Ovary (tissue), 9 donors: ENCODE measurements around the gene ASIC2. TPM values are rescaled to one million over a fixed set of nuclear protein-coding genes. Genes with fewer than 3 reads are reported as not detected.

Source experiments
- DNase-seq, 5 donors: peaks; one replicate each; pipeline ENCODE4 v3.0.0-alpha.2; 2019 to 2020
- H3K27ac ChIP-seq, 2 donors: fragments of 200-600 bp; one replicate each; pipeline versions ENCODE4 v1.5.1 to v1.8.0; 2019 to 2022
- H3K27me3 ChIP-seq: fragments of 200-600 bp; one replicate; pipeline ENCODE4 v1.8.0; 2022
- H3K36me3 ChIP-seq: fragments of 200-600 bp; sonication (generic); one replicate; pipeline ENCODE4 v1.5.1; 2019
- H3K4me1 ChIP-seq: one replicate; pipeline ENCODE4 v1.8.1; 2013; ENCODE audit warnings: mild to moderate bottlenecking, moderate library complexity; ENCODE audit not compliant: insufficient read depth
- H3K4me3 ChIP-seq: fragments of 200-600 bp; sonication (generic); one replicate; pipeline ENCODE4 v1.5.1; 2017
- H3K9me3 ChIP-seq, 2 donors: fragments of 200-600 bp in 1 of 2; sonication (generic) in 1 of 2; one replicate each; pipeline versions ENCODE4 v1.5.1 to v1.8.1; 2013 to 2019; ENCODE audit warnings: mild to moderate bottlenecking in 1 of 2, moderate library complexity in 1 of 2
- EP300 ChIP-seq: sonication (generic); formaldehyde crosslinking; IDR thresholded peaks from one replicate; pipeline ENCODE4 v1.6.1; 2017; ENCODE audit warnings: antibody characterized with exemption
- POLR2A ChIP-seq: fragments of 450-650 bp; IDR thresholded peaks from one replicate; pipeline ENCODE4 v1.6.1; 2017; ENCODE audit warnings: antibody characterized with exemption, mild to moderate bottlenecking, moderate library complexity
- WGBS, 3 donors: extraction: QIAGEN DNeasy Blood & Tissue Kit in 1 of 3; methylation state at CpG; one replicate each; pipeline versions ENCODE4 v1.1.5 to v1.1.7; 2013 to 2017; 5-methylcytosine and 5-hydroxymethylcytosine counted together
- intact Hi-C, 4 donors: fragments of 100-400 bp; cut with DNase I; formaldehyde crosslinking; loops; one replicate each; pipeline versions ENCODE4 v1.11.0 to v1.15.1; 2022 to 2023
- polyA plus RNA-seq, 2 donors: library from polyadenylated mRNA; stranded (reverse); fragments of 200-250 nt in 1 of 2; fragments of 350-450 nt in 1 of 2; fragmentation: Illumina TruSeq in 1 of 2; extraction: RNeasy Lipid Tissue Mini Kit (QIAGEN cat#74804) in 1 of 2; gene quantifications; one replicate each; pipeline ENCODE4 v1.2.3, GENCODE V29; 2013 to 2014
- total RNA-seq, 7 donors: library from RNA; depleted of rRNA in 2 of 7; stranded (reverse); fragments of >200 nt in 2 of 7; fragmentation: NEBNext Ultra II Directional in 3 of 7; extraction: Animal tissue kit (Norgen Biotek cat#: 25700) in 3 of 7; gene quantifications; one replicate each; pipeline versions ENCODE4 v1.1.0 to v1.2.4, GENCODE V29; 2016 to 2023
- TF ChIP-seq, protein P1 (sequence below), 3 donors: fragments of 450-650 bp in 2 of 3; fragments of 200-600 bp in 1 of 3; IDR thresholded peaks; one replicate each; pipeline versions ENCODE4 v1.5.1 to v1.8.0; 2016 to 2022; ENCODE audit warnings: antibody characterized with exemption in 3 of 3, mild to moderate bottlenecking in 1 of 3
- donor health status: DM: no; HTN: no; CAD: no; lungs with moderate emphysema.
- donor health status: DM: no; HTN: no; CAD: no.
- donor health status: Bipolar disorder and iron deficiency.
- donor health status: DM: yes; HTN: yes; CAD: no.
- donor health status: DM: no; HTN: no; CAD: no.
- donor health status: DM: yes; HTN: yes; CAD: no.

The ASIC2 gene
- total and polyA plus RNA-seq, 9 donors, result 0.04 to 1.3 (median 0.24) TPM; not detected in 2

DNA sequence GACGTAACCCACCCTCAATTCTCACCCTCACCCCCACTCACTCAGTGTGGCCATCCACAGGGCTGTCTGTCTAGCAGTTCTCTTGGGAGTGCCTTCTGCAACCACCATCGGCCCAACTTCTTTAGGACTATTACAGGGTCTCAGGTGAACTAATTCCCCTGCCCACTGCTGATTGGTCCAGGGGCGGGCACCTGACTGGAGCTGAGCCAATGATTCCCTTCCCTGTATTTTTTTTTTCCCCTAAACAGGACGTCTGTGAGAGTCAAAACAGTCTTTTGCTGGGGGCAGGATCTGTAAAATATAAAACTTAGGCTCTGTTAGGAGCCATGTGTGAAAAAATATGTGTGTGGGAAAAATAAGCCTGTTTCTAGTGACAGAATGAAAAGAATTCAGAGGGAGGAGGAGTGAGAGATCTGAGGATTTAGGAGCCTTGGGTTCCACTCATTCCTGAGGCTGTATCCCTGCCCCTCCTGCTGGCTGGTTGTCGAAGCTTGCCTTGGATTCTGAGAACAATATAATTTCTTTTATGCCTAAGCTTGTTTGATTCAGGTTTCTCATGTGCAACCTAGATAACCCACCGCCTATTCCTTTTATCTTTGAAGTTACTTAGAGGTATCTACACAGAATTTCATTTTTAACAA lies 186.4 kb downstream of the ASIC2 start:
- Histone ChIP-seq H3K36me3 (no peaks in the 10 kb centered on the region), H3K4me3 (no peak overlapping the region), H3K4me1 (no peaks in the 10 kb centered on the region), H3K9me3 (no peaks in the 10 kb centered on the region), H3K27ac (no peak overlapping the region), H3K27me3 (no peaks in the 10 kb centered on the region)
- TF ChIP-seq EP300, result no peak
- TF ChIP-seq, protein P1, sequence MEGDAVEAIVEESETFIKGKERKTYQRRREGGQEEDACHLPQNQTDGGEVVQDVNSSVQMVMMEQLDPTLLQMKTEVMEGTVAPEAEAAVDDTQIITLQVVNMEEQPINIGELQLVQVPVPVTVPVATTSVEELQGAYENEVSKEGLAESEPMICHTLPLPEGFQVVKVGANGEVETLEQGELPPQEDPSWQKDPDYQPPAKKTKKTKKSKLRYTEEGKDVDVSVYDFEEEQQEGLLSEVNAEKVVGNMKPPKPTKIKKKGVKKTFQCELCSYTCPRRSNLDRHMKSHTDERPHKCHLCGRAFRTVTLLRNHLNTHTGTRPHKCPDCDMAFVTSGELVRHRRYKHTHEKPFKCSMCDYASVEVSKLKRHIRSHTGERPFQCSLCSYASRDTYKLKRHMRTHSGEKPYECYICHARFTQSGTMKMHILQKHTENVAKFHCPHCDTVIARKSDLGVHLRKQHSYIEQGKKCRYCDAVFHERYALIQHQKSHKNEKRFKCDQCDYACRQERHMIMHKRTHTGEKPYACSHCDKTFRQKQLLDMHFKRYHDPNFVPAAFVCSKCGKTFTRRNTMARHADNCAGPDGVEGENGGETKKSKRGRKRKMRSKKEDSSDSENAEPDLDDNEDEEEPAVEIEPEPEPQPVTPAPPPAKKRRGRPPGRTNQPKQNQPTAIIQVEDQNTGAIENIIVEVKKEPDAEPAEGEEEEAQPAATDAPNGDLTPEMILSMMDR (IDR thresholded peaks at IDR 0.05), result no peak
- TF ChIP-seq POLR2A, result no peak
- intact Hi-C loops, result no loop called here
- WGBS, 3 donors, result 41 to 47% (median 43%) methylated on average over 6 of the region's 6 CpGs
- no peak for DNase-seq

DNA sequence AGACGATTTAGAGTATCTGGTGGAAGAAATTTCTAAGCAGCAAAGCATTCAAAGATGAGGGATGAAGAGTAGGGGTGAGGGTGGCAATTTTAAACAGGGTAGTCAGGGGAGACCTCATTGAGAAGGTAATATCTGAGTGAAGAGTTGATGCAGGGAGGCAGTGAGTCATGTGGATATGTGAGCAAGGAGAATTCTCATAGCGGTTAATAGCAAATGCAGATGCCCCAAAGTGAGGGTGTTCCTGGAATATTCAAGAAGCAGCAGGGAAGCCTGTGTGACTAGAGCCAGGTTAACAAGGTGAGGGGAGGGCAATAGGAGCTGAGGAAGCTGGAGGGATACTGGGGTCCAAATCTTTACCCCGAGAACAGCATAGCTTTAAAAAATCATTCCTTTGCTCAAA lies 187.2 kb downstream of the ASIC2 start:
- Histone ChIP-seq H3K9me3 (no peaks in the 10 kb centered on the region), H3K4me3 (no peak overlapping the region), H3K4me1 (no peaks in the 10 kb centered on the region), H3K36me3 (no peaks in the 10 kb centered on the region), H3K27ac (no peak overlapping the region), H3K27me3 (no peaks in the 10 kb centered on the region)
- no peak for DNase-seq
- 53 to 97% (median 63%) methylated on average over 3 of the region's 3 CpGs for WGBS, 3 donors
- TF ChIP-seq POLR2A (no peak), EP300 (no peak)
- TF ChIP-seq, protein P1 (IDR thresholded peaks at IDR 0.05), result no peak
- intact Hi-C loops, result no loop called here

DNA sequence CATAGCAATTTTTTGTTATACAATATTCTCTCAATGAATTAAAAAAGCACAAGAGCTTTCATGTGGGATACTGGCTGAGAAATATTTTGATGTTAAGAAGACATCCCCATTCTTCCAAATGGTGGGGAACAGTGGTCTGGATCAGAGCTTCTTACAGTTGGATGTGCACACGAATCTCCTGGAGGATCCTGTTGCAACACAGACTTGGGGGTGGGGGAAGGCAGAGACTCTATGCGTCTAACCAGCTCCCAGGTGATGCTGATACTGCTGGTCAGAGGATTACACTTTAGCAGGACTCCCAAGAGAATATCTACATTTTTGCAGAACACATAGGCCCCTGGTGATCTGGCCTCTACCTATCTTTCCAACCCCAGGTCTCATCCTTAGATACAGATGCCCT lies 193.2 kb downstream of the ASIC2 start:
- 64 to 80% (median 73%) methylated on average over 2 of the region's 2 CpGs for WGBS, 3 donors
- no peaks in the 10 kb centered on the region for H3K9me3 ChIP-seq
- no peak overlapping the region for H3K27ac ChIP-seq
- intact Hi-C loops, result no loop called here
- TF ChIP-seq, protein P1 (IDR thresholded peaks at IDR 0.05), result no peak
- TF ChIP-seq POLR2A (no peak), EP300 (no peak)
- H3K36me3 ChIP-seq, result no peaks in the 10 kb centered on the region
- no peak for DNase-seq
- no peaks in the 10 kb centered on the region for H3K4me1 ChIP-seq
- H3K4me3 ChIP-seq, result no peak overlapping the region
- no peaks in the 10 kb centered on the region for H3K27me3 ChIP-seq

DNA sequence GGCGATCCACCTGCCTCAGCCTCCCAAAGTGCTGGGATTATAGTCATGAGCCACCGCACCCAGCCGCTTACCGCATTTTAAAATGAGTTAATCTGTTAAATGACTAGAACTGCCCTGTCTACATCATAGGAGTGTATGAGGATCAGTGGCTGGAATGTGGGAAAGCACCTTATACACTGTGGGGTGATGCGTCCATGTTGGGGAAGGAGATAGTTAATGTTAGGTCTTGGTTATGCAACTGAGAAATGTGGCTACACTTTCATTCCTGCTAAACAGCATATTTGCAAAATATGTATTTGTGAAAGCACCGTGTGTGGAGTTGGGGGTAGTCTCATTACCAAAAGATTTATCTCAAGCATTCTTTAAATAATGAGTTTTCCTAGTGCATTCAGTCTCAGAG lies 193.8 kb downstream of the ASIC2 start:
- 69 to 82% (median 71%) methylated on average over 6 of the region's 6 CpGs for WGBS, 3 donors
- DNase-seq, result no peak
- TF ChIP-seq, protein P1 (IDR thresholded peaks at IDR 0.05), result no peak
- TF ChIP-seq EP300 (no peak), POLR2A (no peak)
- H3K36me3 ChIP-seq, result no peaks in the 10 kb centered on the region
- intact Hi-C loops, result no loop called here
- no peaks in the 10 kb centered on the region for H3K9me3 ChIP-seq
- H3K4me3 ChIP-seq, result no peak overlapping the region
- no peaks in the 10 kb centered on the region for H3K4me1 ChIP-seq
- H3K27ac ChIP-seq, result no peak overlapping the region
- no peaks in the 10 kb centered on the region for H3K27me3 ChIP-seq
